GM18951 (cell line): ENCODE results near the gene SPTY2D1.
A peak's percentile ranks its signal among the peaks of the same experiment; 100 is the strongest.
"Not testable (repeated sequence)": the region's sequence is repeated elsewhere in the genome, so short reads cannot be mapped to it uniquely, and the experiment has no call there.

Experiments used
- POLR2A ChIP-seq: IDR thresholded peaks from 4 replicates; pipeline ENCODE4 v1.6.1; 2011; ENCODE audit warnings: mild to moderate bottlenecking; ENCODE audit not compliant: insufficient read length, insufficient read depth; ENCODE audit errors: extremely low read depth
- in situ Hi-C: fragments of 300-500 bp; cut with MboI; formaldehyde crosslinking; loops from one replicate; pipeline ENCODE4 v1.12.0; 2022; ENCODE audit warnings: low sequenced_read_pairs, mixed read lengths, inconsistent platforms; ENCODE audit not compliant: unreplicated experiment

Gene SPTY2D1

DNA sequence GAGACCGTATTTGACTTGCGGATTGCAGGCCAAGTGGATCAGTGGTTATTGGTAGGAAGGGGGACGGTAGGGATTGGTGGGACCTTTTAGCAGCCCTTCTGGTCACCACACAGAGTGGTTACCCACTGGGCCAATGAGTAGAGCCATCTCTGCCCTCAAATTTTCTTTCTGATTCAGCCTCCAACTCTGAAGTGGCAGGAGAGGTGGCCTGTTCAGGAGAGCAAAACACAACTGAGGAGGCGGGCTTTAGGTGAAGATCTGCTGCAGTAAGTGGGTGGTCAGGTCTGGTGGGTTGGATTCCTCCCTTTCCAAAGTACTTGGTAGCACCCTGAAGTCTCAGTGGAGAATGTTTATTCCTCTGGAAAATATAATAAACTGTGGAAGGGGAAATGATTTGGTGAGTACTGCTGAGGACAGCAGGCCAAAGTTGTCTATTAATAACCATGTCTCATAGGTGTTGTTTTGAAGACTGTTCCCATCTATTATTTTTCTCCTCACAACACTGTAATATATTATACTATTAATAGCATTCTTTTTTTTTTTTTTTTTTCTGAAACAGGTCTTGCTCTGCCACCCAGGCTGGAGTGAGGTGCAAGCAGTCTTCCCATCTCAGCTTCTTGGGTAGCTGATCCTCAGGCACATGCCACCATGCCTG is 33.1 kb downstream of the SPTY2D1 start:
- in situ Hi-C loops = no loop called here
- TF ChIP-seq POLR2A = no peak

DNA sequence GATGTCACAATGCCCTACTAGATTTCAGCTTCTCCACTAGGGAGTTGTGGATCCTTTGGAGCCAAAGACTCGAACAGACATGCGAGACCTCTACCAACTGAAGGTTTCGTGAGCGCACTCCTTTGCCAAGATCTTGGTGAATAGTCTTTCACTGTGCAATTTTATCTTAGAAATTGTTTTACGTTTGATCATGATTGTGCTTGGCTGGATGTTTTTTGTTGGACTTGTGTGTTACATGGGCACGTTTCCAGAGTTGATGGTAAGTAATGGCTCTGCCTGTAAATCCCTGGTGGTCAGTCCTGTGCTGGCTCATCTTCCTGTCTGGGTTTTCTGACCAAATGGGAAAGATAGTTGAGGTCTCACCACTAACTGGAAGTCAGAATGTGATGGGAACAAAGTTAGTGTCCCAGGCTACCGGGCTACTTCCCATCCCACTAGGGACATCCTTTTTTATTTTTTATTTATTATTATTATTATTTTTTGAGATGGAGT is 34.4 kb downstream of the SPTY2D1 start, which contains the start of gene MISFA:
Gene MISFA, plus strand, starts transcription at position 51 of the 492 bp plus-strand sequence. Its CDS starts 140 bp downstream, at position 191.
- TF ChIP-seq POLR2A = no peak
- in situ Hi-C loops = no loop called here

DNA sequence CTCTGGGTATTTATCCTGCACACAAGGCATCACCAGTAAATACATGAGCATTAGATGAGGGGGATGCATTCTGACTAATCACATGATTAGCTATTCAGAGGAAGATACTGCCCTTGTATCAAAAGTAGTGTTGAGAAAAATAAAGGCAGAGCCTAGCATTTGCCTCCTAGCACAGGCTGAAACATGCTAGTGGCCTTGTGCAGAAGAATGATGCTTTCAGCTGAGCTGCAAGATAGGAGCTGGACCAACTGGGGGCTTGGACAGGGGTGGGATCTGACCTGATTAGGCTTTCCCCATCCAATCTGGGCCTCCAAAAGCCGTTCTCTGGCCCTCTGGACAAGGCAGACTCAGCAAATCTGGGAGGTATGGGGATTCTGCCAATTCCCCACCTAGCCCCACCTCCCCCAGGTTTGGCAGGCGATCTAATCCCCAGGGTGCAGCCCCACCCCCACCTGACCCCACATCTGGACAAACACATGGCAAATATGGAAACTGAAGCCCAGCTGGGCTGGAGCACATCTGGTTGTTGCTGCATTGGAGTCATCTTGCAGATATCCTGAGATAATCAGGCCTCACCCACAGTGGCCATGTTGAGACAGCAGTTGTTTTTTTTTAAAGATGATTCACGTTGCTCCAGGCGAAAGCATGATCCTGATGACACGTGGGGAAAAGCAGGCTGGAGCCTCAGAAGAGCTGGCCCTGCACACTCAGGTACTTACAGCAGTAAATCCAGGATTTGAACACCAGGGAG is 39.0 kb downstream of the SPTY2D1 start:
- TF ChIP-seq POLR2A = no peak
- in situ Hi-C loops = no loop called here

DNA sequence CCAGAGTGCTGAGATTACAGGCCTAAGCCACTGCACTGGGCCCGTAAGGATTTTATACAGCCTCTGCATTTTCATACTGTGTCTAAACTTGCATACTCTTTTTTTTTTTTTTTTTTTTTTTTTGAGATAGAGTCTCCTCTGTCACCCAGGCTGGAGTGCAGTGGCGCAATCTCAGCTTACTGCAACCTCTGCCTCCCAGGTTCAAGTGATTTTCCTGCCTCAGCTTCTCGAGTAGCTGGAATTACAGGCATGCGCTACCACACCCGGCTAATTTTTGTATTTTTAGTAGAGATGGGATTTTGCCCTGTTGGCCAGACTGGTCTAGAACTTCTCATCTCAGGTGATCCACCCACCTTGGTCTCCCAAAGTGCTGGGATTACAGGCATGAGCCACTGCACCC is 40.1 kb downstream of the SPTY2D1 start:
- in situ Hi-C loops = not testable (repeated sequence)

DNA sequence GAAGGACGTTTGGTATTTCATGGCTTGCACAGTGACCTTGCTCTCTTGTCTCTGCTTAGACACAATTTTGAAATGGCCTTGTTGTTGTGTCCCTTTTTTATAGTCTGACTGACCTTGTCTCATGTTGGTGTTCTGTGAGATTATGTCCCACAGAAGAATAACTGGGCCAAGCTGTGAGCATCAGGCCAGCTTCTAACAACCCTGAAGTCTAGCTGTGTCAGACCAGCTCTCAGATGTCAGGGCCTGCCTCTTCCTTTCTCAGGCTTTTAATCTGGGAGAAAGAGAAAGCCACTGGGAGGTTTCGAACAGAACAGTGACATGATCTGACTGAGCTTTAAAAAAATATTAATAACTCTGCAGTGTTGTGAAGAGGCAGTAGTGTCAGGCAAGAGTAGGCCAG is 43.6 kb downstream of the SPTY2D1 start:
- no peak for TF ChIP-seq POLR2A

DNA sequence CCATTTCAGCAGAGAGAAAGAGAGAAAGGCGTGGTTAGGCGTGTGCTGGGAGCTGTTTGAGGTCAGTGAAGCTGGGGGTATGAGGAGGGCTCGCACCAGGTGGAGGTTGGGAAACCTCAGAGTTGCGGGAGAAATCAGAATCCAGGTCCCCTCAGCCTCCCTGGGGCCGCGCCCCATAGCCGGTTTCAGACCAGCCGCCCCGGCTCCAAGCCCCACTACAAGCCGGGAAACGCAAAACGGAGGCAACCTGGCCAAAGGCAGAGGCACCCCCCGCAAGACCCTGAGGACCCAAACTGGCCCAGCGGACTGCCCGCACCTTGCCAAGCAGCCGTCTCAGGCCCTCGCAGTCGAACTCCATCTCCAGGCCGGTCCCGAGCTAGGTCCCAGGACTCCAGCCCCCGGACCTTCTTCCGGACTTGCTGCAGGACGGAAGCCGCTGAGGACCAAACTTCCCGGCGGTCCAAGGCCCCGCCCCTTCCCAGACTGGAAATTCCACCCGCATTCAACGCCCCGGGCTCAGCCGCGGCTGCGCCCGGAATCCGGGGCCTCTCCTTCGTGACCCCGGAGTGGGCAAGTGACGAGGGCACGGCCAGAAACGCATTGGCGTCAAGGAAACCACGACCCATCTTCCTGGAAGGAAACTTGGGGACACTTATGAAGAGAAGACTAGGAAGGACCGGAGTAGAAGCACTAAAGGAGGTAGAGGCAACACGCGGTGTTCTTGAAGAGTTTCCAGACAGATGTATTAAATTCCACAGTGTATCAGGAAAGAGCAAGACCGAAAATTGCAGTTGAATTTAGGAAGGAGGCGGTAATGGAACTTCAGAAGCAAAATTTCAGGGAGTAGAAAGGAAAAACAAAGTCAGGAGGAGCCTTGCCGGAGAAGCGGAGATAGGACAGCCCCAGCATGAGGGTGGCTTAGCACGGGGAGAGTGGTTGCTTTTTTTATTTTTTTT is 45.6 kb downstream of the SPTY2D1 start, which contains the start of gene UEVLD:
Gene UEVLD, minus strand, starts transcription at position 438 of the 956 bp plus-strand sequence. Its CDS starts 80 bp downstream, at position 358.
- in situ Hi-C loops = no loop called here
- peak; percentile 79 for TF ChIP-seq POLR2A

More for the DNA sequence above, 43.6 kb downstream of the SPTY2D1 start:
- in situ Hi-C loops = no loop called here

DNA sequence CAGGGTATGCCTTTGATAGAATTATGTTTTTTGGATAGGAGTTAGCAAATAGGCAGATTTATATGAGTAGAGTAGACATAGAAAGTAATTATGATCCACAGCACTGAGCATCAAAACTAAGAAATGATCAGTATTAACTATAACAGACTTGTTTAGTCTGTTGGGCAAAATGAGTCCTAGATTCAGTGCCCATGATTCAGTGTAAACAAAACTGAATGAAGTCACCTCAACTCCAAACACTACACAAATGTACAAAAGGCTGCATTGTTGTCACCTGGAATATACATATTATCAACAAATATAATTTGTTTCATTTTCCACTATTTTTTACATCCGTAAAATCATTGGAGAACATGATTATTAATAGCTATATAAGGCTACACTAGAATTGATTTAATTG is 52.3 kb downstream of the SPTY2D1 start:
- in situ Hi-C loops = no loop called here
- TF ChIP-seq POLR2A = no peak

DNA sequence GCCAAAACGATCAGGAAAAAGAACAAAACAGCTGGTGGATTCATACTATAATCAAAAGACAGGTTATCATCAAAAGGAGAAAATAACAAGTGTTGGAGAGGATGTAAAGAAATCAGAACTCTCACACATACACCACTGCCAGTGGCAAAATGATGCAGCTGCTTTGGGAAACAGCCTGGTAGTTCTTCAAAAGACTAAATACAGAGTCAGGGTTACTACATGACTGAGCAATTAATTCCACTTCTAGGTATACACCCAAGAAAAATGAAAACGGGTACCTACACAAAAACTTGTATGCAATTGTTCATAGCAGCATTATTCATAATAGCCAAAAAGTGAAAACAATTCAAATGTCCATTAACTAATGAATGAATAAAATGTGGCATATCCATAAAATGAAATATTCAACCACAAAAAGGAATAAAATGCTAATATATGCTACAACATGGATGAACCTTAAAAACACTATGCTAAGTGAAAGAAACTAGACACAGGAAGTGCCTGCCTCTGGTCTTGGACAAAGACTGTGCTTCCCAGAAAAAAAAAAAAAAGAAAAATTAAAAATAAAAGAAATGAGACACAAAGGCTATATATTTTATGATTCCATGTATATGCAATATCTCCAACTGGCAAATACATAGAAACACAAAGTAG is 53.9 kb downstream of the SPTY2D1 start:
- in situ Hi-C loops = no loop called here
- TF ChIP-seq POLR2A = no peak

DNA sequence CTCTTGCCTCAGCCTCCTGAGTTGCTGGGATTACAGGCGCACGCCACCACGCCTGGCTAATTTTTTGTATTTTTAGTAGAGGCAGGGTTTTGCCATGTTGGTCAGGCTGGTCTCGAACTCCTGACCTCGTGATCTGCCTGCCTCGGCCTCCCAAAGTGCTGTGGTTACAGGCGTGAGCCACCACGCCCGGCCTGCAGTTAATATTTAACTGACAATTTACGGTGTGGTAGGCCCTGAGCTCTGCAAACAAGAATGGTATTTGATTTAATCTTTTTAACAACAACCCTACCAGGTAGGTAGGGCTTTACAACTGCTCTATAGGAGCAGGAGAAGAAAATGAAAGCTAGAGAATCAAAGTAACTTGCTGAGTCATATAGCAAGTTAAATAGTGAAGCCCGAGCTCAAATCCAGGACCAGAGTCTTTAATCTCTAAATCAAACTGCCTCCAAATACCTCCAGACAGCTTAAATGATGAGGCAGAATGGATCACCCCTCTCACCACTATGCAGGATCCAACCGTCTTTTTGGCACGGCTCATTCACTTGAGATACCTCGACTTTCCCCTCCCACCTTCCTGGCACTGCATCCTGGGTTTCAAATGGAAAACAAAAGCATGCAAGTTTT is 55.1 kb downstream of the SPTY2D1 start:
- TF ChIP-seq POLR2A = no peak
- in situ Hi-C loops = no loop called here

DNA sequence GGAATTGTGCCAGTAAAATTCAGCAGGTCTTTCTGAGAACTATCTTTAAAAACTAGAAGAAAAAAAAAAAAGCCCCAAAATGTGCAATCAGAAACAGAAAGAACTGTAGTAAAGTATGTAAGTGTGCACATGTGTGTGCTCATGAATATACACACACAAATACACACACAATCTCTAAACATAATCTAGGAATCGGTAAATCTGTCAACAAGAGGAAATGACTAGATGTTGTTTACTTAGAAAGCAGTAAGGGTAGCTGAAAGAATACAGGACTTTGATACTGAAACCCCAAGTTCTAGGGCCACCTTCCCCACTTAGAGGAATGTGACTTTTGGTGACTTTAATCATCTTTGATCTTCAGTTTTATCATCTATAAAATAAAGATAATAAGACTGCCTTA is 58.8 kb downstream of the SPTY2D1 start:
- TF ChIP-seq POLR2A = no peak
- in situ Hi-C loops = no loop called here

DNA sequence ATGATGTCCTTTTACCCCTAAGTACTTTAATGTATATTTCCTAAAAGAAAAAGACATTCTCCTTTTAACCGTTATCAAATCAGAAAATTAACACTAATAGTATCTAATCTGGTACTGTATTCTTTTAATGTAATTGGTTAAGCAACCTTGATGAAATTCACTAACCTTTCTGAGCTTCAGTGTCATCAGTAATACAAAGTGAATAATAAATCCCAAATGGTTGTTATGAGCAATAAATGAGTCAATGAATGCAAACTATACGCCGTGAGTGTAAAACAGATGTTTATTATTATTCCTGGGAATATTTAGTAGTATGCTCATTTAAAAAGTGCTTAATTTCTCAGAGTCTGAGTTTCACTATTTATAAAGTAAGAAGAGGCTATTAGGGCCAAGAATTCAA is 67.1 kb downstream of the SPTY2D1 start:
- TF ChIP-seq POLR2A = no peak
- in situ Hi-C loops = no loop called here

DNA sequence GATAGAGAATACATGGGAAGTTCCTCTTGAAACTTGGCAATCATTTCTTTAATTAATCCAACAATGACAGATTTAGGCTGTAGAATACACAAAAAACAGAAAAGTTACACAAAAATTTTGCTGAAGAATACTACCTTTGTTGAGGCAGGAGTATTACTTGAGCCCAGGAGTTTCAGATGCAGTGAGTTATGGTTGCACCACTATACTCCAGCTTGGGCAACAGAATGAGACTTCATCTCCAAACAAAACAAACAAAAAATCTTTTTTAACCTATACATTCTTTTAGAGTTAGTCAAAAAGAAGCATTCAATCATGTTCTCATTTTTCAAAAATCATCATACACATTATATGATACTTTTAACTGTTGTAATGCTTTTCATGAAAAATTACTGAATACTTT is 67.7 kb downstream of the SPTY2D1 start:
- no peak for TF ChIP-seq POLR2A
- in situ Hi-C loops = no loop called here
